GM19023 (cell line): ENCODE measurements around the gene TKTL1.

Experiments used
- ATAC-seq: cut with Tn5 transposase; IDR thresholded peaks from one replicate; pipeline ENCODE4 v1.9.1; 2021; ENCODE audit warnings: mild to moderate bottlenecking, moderate library complexity; ENCODE audit not compliant: unreplicated experiment

The TKTL1 gene

GRCh38 chrX:154359362-154360154, 64.0 kb downstream of the TKTL1 start:
- ATAC-seq: no peak

DNA sequence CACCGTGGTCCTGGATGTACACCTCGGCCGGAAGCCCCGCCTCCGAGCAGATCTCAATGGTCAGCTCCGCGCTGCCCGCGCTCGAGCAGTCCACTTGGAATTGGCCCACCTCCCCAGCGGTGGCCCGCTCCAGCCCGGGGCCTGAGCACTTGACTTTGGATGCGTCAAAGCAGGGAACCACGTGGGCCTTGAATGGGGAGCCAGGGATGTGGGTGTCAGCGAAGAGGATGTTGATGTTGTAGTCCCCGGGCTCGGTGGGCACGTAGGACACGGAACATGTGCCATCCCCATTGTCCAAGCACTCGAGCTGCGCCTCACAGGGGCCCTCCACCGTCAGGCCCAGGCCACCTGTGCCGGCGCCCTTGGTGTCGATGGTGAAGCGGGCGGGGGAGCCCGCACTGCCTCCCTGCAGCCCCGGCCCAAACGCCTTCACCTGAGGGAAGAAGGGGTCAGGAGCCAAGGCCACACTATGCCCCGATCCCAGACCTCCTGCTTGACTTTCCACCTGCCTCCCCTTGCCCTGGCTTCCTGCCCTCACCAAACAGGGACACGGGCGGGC, 64.6 kb downstream of the TKTL1 start:
- ATAC-seq: no peak

DNA sequence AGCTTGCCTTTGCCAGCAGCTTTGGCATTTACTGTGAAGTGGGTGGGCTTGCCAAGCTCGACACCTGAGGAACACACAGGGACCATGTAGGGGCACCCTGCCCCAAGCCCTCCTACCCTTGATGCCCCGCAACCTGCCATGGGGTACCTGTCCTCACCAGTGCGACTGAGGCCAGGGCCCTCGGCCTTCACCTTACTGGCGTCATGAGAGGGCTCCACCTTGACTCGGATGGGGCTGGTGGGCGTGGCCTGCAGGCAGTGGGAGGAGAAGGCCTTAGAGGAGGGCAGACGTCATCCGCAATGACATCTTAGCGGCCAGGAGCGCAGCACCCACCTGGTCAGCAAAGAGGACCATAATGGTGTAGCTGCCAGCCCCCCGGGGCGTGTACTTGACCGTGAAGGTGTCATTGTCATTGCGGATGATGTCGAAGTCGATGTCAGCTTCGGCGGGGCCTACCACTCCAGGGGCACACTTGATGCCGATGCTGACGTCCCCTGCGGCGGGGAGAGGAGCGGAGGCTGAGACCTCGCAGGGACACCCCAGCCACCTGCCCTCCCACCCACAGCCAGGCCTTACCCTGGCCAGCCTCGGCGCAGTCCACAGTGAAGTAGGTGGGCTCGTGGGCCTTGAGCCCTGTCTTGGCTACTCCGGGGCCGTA, 66.6 kb downstream of the TKTL1 start:
- no peak for ATAC-seq

- ATAC-seq: no peak
Observed at GRCh38 chrX:154363706-154364439, 68.3 kb downstream of the TKTL1 start.

- ATAC-seq: no peak
Observed at GRCh38 chrX:154365052-154365600, 69.5 kb downstream of the TKTL1 start.

GRCh38 chrX:154365997-154366665, 70.5 kb downstream of the TKTL1 start:
- ATAC-seq: no peak

DNA sequence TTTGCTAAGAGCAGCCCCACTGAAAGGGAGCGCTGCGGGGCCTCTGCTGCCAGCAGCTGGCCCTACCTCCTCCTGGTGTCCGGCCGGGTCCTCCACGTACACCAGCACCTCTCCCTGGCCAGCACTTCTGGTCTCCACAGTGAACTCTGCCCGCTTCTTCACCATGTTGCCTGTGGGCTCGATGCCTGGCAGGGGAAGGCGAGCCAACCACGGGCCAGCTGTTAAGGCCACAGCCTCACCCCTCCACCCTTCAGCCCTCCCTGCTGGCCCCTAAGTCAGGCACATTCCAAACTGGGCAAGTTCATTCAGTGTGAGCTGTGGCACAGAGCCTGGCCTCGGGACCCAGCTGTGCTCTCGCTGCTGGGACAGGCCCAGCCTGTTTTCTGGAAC, 71.1 kb downstream of the TKTL1 start:
- no peak for ATAC-seq

GRCh38 chrX:154367474-154368308, 72.1 kb downstream of the TKTL1 start:
- ATAC-seq: no peak

- ATAC-seq: no peak
Observed at GRCh38 chrX:154368630-154369448, 73.2 kb downstream of the TKTL1 start.

DNA sequence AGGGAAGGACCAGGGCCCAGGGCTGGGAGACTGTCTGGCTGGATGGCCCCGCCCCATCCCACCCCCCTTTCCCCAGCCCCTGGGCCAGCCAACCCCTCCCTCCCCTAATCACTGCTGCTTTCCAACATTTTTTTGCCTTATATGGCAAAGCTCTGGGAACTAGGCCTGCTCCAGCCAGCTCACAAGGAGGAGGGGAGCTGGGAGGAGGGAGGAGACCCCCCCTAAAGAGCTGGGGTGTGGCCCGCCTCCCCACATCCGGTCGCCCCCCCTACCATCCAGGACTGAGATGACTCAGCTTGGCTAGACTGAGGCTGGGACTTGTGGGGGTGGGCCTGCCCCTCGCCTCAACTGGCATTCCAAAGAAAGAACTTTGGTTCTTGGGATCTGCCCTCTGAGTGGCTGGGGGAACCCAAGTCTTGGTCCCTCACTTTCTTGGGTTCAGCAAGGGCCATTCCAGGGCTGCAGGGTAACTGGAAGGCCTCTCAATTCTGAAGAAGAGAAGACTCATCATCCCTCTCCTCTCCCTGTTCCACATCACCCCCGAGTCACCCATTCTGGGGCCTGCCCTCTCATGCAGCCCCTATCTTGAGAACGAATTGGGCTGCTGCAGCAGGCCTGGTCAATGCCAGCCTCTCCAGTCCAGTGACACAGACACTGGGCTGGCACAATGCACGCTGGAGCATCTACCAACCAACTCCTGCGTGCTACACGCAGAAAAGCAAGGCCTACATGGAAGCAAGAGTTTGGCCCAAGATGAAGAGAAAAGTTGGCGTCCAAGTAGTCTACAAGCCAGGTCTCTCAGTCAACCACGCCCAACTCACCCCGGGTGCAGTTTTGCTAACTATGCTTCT, 74.1 kb downstream of the TKTL1 start:
- no peak for ATAC-seq

DNA sequence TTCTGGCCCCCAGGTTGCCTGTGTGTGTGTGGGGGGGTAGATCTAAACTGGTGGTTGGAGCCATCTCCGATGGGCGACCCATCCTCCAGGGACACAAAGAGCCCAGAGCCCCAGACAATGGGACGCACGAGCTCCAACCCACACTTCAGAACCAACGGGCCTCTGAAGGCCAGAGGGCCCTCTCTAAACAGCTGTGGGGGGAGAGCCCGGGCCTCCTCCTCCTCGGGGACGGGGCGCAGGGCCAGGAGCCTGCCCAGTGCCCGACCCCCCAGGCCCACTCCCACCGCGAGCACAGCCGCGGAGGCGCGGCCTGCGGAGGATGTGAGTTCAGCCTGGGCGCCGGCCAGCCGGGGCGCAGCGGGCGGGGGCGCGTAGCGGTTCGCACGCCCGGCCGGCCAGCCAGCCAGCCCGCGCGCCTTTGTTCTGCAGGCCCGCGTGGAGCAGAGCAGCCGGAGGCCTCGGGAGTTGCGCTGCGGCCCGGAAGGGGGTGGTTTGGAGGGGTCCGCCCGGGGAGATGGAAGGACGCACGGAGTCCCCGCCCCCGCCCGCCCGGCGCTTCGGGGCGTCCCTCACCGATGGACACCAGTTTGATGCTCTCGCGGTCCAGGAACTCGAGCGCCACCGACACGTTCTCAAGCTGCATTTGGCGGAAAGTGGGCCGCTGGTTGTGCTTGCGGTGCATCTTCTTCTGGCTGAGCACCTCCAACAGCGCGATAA, 74.9 kb downstream of the TKTL1 start:
- no peak for ATAC-seq

GRCh38 chrX:154371017-154371788, 75.6 kb downstream of the TKTL1 start:
- ATAC-seq: peak; percentile 53

DNA sequence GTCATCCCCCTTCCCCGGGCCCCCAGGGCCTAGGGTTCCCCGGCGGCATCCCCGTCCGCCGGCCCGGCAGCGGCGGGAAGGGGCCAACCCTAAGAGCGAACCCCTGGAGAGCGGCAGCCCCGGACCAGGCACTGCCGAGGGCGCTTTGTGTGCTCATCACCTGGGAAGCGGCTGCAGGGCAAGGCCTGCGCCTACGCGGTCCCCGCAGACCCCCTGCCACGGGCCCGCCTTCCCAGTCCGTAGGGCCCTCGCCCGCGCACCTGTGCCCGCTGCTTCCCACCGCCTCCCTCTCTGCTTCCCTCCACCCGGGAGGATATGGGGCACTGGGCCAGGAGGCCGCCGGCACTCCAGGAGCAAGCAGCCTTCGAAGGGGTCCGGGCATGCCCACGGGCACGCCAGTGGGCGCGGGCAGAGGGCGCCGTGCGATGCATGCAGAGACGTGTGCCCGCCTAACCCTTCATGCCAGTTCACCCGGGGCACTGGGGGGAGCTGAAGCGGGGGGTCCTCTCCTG, 76.2 kb downstream of the TKTL1 start:
- ATAC-seq: peak; percentile 12

DNA sequence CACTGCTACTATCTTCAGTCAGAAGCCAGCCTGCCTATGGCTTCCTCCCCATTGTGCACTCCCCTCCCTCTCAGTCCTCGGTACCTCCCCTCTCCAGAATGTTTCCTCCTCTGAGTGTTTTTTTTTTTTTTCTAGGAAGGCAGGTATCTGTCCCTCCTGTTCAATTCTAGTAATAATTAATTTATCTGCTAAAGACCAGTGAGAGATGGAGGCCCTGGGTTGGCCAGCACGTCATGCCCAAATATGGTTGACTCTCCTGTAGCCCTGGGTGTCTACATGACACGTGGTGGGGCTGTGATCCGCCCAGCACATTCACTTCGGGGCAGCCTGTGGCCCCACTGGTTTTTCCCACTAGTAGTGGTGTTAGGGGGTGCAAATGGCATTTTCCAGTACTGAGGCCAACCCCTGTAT, 77.0 kb downstream of the TKTL1 start:
- no peak for ATAC-seq

DNA sequence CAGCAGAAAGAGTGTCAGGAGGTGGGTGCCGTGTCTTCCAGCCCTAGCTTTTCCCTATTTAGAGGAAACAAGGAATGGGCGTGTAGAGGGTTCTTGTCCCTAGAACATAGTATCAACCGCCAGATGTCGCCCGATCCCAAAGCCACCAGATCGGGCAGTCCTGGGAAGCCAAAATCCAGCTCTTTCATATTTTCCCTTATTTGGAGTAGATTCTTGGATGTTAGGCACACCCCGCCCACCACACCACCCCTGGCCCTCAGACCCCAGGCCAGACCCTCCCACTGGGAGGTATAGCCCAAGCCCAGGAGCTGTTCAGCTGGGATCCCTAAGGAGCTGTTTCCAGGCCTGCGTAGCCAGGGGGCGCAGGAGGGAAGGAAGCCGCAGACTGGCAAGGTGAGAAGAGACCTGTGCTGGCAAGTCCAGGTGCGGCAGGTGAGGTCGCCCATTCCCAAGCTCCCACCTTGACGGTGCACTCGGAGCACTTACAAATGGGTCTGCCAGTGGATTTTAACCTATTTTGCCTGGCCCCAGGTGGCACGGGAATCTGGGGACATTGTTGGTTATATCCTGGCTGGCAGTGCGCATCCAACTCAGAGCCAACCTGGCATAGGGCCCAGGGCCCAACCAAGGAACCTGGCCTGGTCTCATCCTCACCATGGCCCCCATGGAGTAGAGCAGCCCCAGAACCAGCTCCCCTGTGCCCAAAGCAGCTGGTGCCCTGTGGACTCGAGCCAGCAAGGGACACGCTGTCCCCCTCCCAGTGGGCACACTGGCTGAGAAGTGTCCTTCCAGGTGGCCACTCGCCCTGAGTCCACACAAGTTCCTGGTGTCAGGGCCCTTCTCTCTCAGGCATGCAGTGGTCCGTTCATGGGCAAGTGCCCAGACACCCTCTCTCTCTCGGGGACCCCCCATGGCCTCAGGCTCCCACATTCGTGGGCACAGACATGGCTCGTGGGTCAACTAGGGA, 78.0 kb downstream of the TKTL1 start:
- ATAC-seq: no peak
